CD4-positive, alpha-beta T cell (primary cell): Measurements from ENCODE around the gene FAM171A1. TPM values are rescaled to one million over a fixed set of nuclear protein-coding genes. Genes with fewer than 3 reads are reported as not detected.

Experiments used
- ATAC-seq: fragments of 200-7000 bp; cut with Tn5 transposase; one replicate; pipeline ENCODE4 v1.10.0; 2022; ENCODE audit warnings: mild to moderate bottlenecking; ENCODE audit not compliant: poor library complexity
- CTCF ChIA-PET: fragments of 350-600 bp; sonication (Branson Sonifier 250); formaldehyde crosslinking; loops from one replicate; lab custom pipeline; 2021; ENCODE audit warnings: antibody characterized with exemption, inconsistent platforms; lab: Charles Lee
- POLR2A ChIA-PET: fragments of 350-600 bp; sonication (Branson Sonifier 250); formaldehyde crosslinking; loops from one replicate; lab custom pipeline; 2021; ENCODE audit warnings: antibody characterized with exemption, inconsistent platforms; lab: Charles Lee
- DNase-seq, 14 experiments: peaks; one replicate each; pipeline ENCODE4 v3.0.0-alpha.2; 2013 to 2020; ENCODE audit warnings: mixed read lengths in 2 of 14
- H3K27ac ChIP-seq, 2 donors: one replicate each; pipeline versions ENCODE4 v1.5.1 to v1.7.0; 2013; ENCODE audit warnings: low read length in 2 of 2, low read depth in 1 of 2, mild to moderate bottlenecking in 1 of 2
- H3K27me3 ChIP-seq, 2 experiments: 1 replicate in 1 of 2; 2 replicates in 1 of 2; pipeline versions ENCODE4 v1.6.1 to v1.7.0; 2013; ENCODE audit warnings: low read length in 2 of 2, control low read depth in 1 of 2, mild to moderate bottlenecking in 1 of 2, moderate library complexity in 1 of 2; ENCODE audit not compliant: insufficient read depth in 2 of 2, control insufficient read depth in 1 of 2
- H3K36me3 ChIP-seq: one replicate; pipeline ENCODE4 v1.6.1; 2013; ENCODE audit warnings: low read length, control low read depth; ENCODE audit not compliant: insufficient read depth
- H3K4me1 ChIP-seq: one replicate; pipeline ENCODE4 v1.6.1; 2013; ENCODE audit warnings: low read length, control low read depth; ENCODE audit not compliant: insufficient read depth
- H3K4me3 ChIP-seq: one replicate; pipeline ENCODE4 v1.5.1; 2013; ENCODE audit warnings: mild to moderate bottlenecking, low read length, moderate library complexity
- H3K9me3 ChIP-seq, 2 experiments: 1 replicate in 1 of 2; 2 replicates in 1 of 2; pipeline versions ENCODE4 v1.6.1 to v1.7.0; 2013; ENCODE audit warnings: low read length in 2 of 2, mild to moderate bottlenecking in 2 of 2, control low read depth in 1 of 2, moderate library complexity in 1 of 2; ENCODE audit not compliant: control insufficient read depth in 1 of 2, insufficient read depth in 1 of 2
- H3K27ac Mint-ChIP-seq: one replicate; pipeline ENCODE4 v1.8.0; 2020; ENCODE audit warnings: mixed read lengths
- H3K27me3 Mint-ChIP-seq: one replicate; pipeline ENCODE4 v1.8.0; 2021; ENCODE audit warnings: mixed read lengths
- H3K36me3 Mint-ChIP-seq: one replicate; pipeline ENCODE4 v1.8.0; 2021; ENCODE audit warnings: low read depth, mixed read lengths
- H3K4me1 Mint-ChIP-seq: one replicate; pipeline ENCODE4 v1.8.0; 2021; ENCODE audit warnings: low read depth, mixed read lengths
- H3K4me3 Mint-ChIP-seq: one replicate; pipeline ENCODE4 v1.8.0; 2020; ENCODE audit warnings: mild to moderate bottlenecking, mixed read lengths
- H3K9me3 Mint-ChIP-seq: one replicate; pipeline ENCODE4 v1.8.0; 2020; ENCODE audit warnings: mixed read lengths
- CTCF ChIP-seq: fragments of 200-600 bp; IDR thresholded peaks from one replicate; pipeline ENCODE4 v1.8.0; 2022; ENCODE audit warnings: antibody characterized with exemption, mild to moderate bottlenecking
- intact Hi-C, 2 experiments: fragments of 100-400 bp; cut with DNase I in 1 of 2; cut with micrococcal nuclease in 1 of 2; formaldehyde crosslinking; loops; one replicate each; pipeline versions ENCODE4 v1.15.1 to v1.9.0; 2023 to 2025; cut with DNase I, micrococcal nuclease
- total RNA-seq, 174 experiments: library from RNA in 2 of 174; stranded (reverse) in 2 of 174; gene quantifications; one replicate each; pipeline ENCODE4 v1.2.3 and lab custom pipeline; 2021 to 2026

Gene FAM171A1
- total RNA-seq, 2 experiments from 2014 or later, result 1.8 to 2.6 TPM

DNA sequence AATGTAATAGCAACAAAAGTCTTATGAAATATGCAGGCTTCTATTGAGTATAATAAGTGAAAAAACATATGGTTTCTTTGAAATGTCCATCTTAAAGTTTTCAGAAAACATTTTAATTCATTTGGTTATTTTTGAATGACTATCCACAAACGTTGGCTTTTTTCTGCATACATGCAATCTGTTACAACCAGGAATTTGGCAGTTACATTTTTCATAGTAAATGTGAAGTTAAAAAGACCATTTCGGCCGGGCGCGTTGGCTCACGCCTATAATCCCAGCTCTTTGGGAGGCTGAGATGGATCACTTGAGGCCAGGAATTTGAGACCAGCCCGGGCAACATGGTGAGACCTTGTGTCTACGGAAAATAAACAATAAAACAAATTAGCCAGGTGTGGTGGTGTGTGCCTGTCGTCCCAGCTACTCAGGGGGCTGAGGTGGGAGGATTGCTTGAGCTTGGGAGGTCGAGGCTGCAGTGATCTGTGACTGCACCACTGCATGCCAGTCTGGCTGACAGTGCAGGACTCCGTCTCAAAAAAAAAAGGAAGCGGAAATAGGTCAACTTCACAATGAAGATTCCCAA, 128.7 kb downstream of the FAM171A1 start:
- H3K27ac Mint-ChIP-seq, result no peak overlapping the region
- ATAC-seq (no peak), DNase-seq (no peak)
- H3K9me3 Mint-ChIP-seq, result no peaks in the 10 kb centered on the region
- peaks cover 20% of the 10 kb centered on the region for H3K4me1 Mint-ChIP-seq
- intact Hi-C loops, result no loop called here
- no peaks in the 10 kb centered on the region for H3K27me3 Mint-ChIP-seq
- CTCF ChIA-PET, result interaction anchor here (0.7 to 1.5 kb wide), 3 partner anchors 12 to 120 kb away, joined by 3 read pairs; no protein-coding TSS in a partner anchor
- H3K4me3 Mint-ChIP-seq, result no peak overlapping the region
- Histone ChIP-seq H3K27ac (no peak overlapping the region), H3K27me3 (no peaks in the 10 kb centered on the region), H3K4me1 (no peaks in the 10 kb centered on the region), H3K4me3 (no peak overlapping the region), H3K9me3 (no peaks in the 10 kb centered on the region), H3K36me3 (peaks cover 6% of the 10 kb centered on the region)
- no peak for TF ChIP-seq CTCF
- POLR2A ChIA-PET, result no interaction called here
- H3K36me3 Mint-ChIP-seq, result peaks cover 35% of the 10 kb centered on the region

DNA sequence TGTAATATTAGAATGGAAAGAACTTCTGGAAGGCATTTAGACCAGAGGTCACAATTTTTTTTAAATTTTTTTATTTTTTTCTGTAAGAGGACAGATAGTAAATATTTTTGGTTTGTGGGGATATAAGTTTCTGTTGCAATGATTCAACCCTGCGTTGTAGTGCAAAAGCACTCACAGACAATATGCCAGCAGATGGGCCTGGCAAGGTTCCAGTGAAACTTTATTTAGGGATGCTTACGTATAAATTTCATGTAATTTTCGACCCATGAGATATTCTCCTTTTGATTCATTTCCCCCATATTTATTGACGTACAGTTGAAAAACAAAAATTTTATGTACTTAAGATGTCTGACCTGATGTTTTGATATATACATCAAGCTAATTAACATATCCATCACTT, 129.8 kb downstream of the FAM171A1 start:
- no peaks in the 10 kb centered on the region for H3K27me3 Mint-ChIP-seq
- Histone ChIP-seq H3K4me3 (no peak overlapping the region), H3K27me3 (no peaks in the 10 kb centered on the region), H3K27ac (no peak overlapping the region), H3K9me3 (no peaks in the 10 kb centered on the region), H3K36me3 (no peaks in the 10 kb centered on the region), H3K4me1 (no peaks in the 10 kb centered on the region)
- ATAC-seq, result no peak
- no peak overlapping the region for H3K27ac Mint-ChIP-seq
- no peak for TF ChIP-seq CTCF
- no peak for DNase-seq
- peaks cover 20% of the 10 kb centered on the region for H3K4me1 Mint-ChIP-seq
- ChIA-PET CTCF (interaction anchor here (0.7 to 1.5 kb wide), 3 partner anchors 11 to 119 kb away, joined by 3 read pairs; no protein-coding TSS in a partner anchor), POLR2A (no interaction called here)
- no peaks in the 10 kb centered on the region for H3K9me3 Mint-ChIP-seq
- intact Hi-C loops, result no loop called here
- H3K36me3 Mint-ChIP-seq, result peaks cover 25% of the 10 kb centered on the region
- no peak overlapping the region for H3K4me3 Mint-ChIP-seq

GRCh38 chr10:15238555-15239335, 132.3 kb downstream of the FAM171A1 start:
- Histone ChIP-seq H3K4me3 (no peak overlapping the region), H3K4me1 (no peaks in the 10 kb centered on the region), H3K27ac (no peak overlapping the region), H3K9me3 (no peaks in the 10 kb centered on the region), H3K27me3 (no peaks in the 10 kb centered on the region), H3K36me3 (no peaks in the 10 kb centered on the region)
- Mint-ChIP-seq H3K27ac (peak overlapping the region; percentile 69), H3K4me1 (peaks cover 13% of the 10 kb centered on the region), H3K9me3 (no peaks in the 10 kb centered on the region), H3K4me3 (peak overlapping the region; percentile 30), H3K27me3 (no peaks in the 10 kb centered on the region), H3K36me3 (peaks cover 21% of the 10 kb centered on the region)
- ATAC-seq (peak; percentile 84), DNase-seq (peak in 3 of 14 experiments; percentile 13 to 43 (median 25))
- intact Hi-C loops, result no loop called here
- TF ChIP-seq CTCF, result no peak
- CTCF ChIA-PET, result no interaction called here
- POLR2A ChIA-PET, result no interaction called here
